Endodermal cell (in vitro differentiated cells): ENCODE data around the gene ZNF710. TPM values are rescaled to one million over a fixed set of nuclear protein-coding genes. Genes with fewer than 3 reads are reported as not detected.

Experiments used
- DNase-seq: peaks from one replicate; pipeline ENCODE4 v3.0.0-alpha.2; 2017
- H3K27ac ChIP-seq: 2 replicates; pipeline ENCODE4 v1.5.1; 2013; ENCODE audit warnings: mild to moderate bottlenecking, low read depth, low read length, moderate library complexity
- H3K27me3 ChIP-seq: 2 replicates; pipeline ENCODE4 v1.6.1; 2013; ENCODE audit warnings: mild to moderate bottlenecking, low read length, moderate library complexity; ENCODE audit not compliant: insufficient read depth, control insufficient read depth, poor library complexity, severe bottlenecking
- H3K36me3 ChIP-seq: 2 replicates; pipeline ENCODE4 v1.7.0; 2013; ENCODE audit warnings: mild to moderate bottlenecking, low read length, moderate library complexity; ENCODE audit not compliant: control insufficient read depth, insufficient read depth
- H3K4me1 ChIP-seq: one replicate; pipeline ENCODE4 v1.7.0; 2013; ENCODE audit warnings: low read length; ENCODE audit not compliant: control insufficient read depth, insufficient read depth
- H3K4me3 ChIP-seq: 2 replicates; pipeline ENCODE4 v1.5.1; 2013; ENCODE audit warnings: mild to moderate bottlenecking, low read length, moderate library complexity
- H3K9ac ChIP-seq: 2 replicates; pipeline ENCODE4 v1.6.1; 2013; ENCODE audit warnings: mild to moderate bottlenecking, low read length, moderate library complexity; ENCODE audit not compliant: poor library complexity, severe bottlenecking; ENCODE audit errors: extremely low read depth
- H3K9me3 ChIP-seq: 2 replicates; pipeline ENCODE4 v1.6.1; 2013; ENCODE audit warnings: mild to moderate bottlenecking, low read length, moderate library complexity; ENCODE audit not compliant: control insufficient read depth
- H3K27ac Mint-ChIP-seq: 2 replicates; pipeline ENCODE4 v1.8.0; 2020; ENCODE audit warnings: mixed read lengths
- H3K27me3 Mint-ChIP-seq: 2 replicates; pipeline ENCODE4 v1.8.0; 2021; ENCODE audit warnings: mild to moderate bottlenecking, mixed read lengths; ENCODE audit not compliant: insufficient read depth
- H3K36me3 Mint-ChIP-seq: 2 replicates; pipeline ENCODE4 v1.8.0; 2020; ENCODE audit warnings: low read depth, mixed read lengths
- H3K4me1 Mint-ChIP-seq: 2 replicates; pipeline ENCODE4 v1.8.0; 2020; ENCODE audit warnings: mixed read lengths
- H3K4me3 Mint-ChIP-seq: 2 replicates; pipeline ENCODE4 v1.8.0; 2020; ENCODE audit warnings: mild to moderate bottlenecking, moderate library complexity, mixed read lengths
- H3K9me3 Mint-ChIP-seq: 2 replicates; pipeline ENCODE4 v1.8.0; 2020; ENCODE audit warnings: mild to moderate bottlenecking, mixed read lengths
- CTCF ChIP-seq: fragments of 200-600 bp; sonication (generic); conservative IDR thresholded peaks from 2 replicates; pipeline ENCODE4 v1.5.0; 2021; ENCODE audit warnings: antibody characterized with exemption, mild to moderate bottlenecking
- WGBS, 2 experiments: methylation state at CpG; one replicate each; pipeline versions ENCODE4 v1.1.5 to v1.1.7; 2013; ENCODE audit warnings: missing lambda C conversion rate in 2 of 2, mixed read lengths in 1 of 2; ENCODE audit not compliant: insufficient coverage in 1 of 2, insufficient read length in 1 of 2; 5-methylcytosine and 5-hydroxymethylcytosine counted together
- total RNA-seq, 2 donors: library from RNA; stranded (reverse); fragmentation: NEBNext Ultra II Directional in 1 of 2; extraction: Animal tissue kit (Norgen Biotek cat#: 25700) in 1 of 2; gene quantifications; 2 replicates in 1 of 2; 3 replicates in 1 of 2; pipeline ENCODE4 v1.2.1, GENCODE V29; 2021

ZNF710 gene
- total RNA-seq, 2 donors from 2014 or later: 31.8 to 39.1 TPM

DNA sequence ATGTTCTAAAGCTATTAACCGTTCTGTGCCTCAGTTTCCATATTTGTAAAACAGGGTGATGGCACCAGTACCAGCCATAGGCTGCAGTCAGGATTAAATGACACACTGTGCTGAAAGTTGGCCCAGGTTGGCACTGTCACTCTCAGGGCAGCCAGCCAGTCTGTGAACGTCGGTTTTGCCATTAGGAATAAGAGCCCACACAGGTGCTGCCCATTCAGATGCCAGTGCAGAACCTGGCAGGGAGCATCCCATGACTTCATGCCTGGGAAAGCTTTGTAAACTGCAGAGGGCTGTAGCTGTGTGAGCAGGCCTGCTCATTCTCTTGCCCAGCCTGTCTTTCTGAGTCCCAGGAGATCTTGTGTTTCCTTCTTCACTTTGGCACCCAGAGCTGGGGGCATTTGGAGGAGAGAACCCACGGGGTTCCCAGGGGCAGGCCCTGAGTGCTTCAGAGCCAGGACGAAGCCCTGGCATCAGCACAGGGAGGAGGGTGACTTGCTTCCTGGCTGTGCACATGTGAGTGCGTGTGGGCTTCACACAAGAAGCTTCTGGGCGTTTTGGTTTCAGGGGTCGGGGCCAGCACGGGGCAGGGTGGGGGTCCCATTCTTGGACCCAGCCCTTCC lies 46.9 kb downstream of the ZNF710 start:
- Histone ChIP-seq H3K27ac (no peak overlapping the region), H3K9ac (no peak overlapping the region), H3K27me3 (no peaks in the 10 kb centered on the region), H3K4me1 (no peaks in the 10 kb centered on the region), H3K36me3 (peaks cover 8% of the 10 kb centered on the region), H3K9me3 (no peaks in the 10 kb centered on the region), H3K4me3 (no peak overlapping the region)
- Mint-ChIP-seq H3K9me3 (no peaks in the 10 kb centered on the region), H3K4me3 (no peak overlapping the region), H3K36me3 (peaks cover 20% of the 10 kb centered on the region), H3K27ac (no peak overlapping the region), H3K27me3 (no peaks in the 10 kb centered on the region), H3K4me1 (peaks cover 12% of the 10 kb centered on the region)
- no peak for TF ChIP-seq CTCF
- DNase-seq: peak; percentile 43
- WGBS, 2 experiments: 89 to 93% methylated on average over 8 to 9 of the region's 9 CpGs

- H3K4me1 ChIP-seq: no peaks in the 10 kb centered on the region
- Mint-ChIP-seq H3K4me3 (no peak overlapping the region), H3K4me1 (peaks cover 12% of the 10 kb centered on the region), H3K9me3 (no peaks in the 10 kb centered on the region), H3K27me3 (no peaks in the 10 kb centered on the region), H3K27ac (no peak overlapping the region), H3K36me3 (peaks cover 16% of the 10 kb centered on the region)
- no peak overlapping the region for H3K4me3 ChIP-seq
- no peak overlapping the region for H3K9ac ChIP-seq
- TF ChIP-seq CTCF: no peak
- no peaks in the 10 kb centered on the region for H3K27me3 ChIP-seq
- H3K36me3 ChIP-seq: peaks cover 8% of the 10 kb centered on the region
- H3K27ac ChIP-seq: no peak overlapping the region
- DNase-seq: no peak
- H3K9me3 ChIP-seq: no peaks in the 10 kb centered on the region
- WGBS, 2 experiments: 92 to 98% methylated on average over 5 of the region's 5 CpGs
Observed at GRCh38 chr15:90049030-90049429, 47.9 kb downstream of the ZNF710 start.

DNA sequence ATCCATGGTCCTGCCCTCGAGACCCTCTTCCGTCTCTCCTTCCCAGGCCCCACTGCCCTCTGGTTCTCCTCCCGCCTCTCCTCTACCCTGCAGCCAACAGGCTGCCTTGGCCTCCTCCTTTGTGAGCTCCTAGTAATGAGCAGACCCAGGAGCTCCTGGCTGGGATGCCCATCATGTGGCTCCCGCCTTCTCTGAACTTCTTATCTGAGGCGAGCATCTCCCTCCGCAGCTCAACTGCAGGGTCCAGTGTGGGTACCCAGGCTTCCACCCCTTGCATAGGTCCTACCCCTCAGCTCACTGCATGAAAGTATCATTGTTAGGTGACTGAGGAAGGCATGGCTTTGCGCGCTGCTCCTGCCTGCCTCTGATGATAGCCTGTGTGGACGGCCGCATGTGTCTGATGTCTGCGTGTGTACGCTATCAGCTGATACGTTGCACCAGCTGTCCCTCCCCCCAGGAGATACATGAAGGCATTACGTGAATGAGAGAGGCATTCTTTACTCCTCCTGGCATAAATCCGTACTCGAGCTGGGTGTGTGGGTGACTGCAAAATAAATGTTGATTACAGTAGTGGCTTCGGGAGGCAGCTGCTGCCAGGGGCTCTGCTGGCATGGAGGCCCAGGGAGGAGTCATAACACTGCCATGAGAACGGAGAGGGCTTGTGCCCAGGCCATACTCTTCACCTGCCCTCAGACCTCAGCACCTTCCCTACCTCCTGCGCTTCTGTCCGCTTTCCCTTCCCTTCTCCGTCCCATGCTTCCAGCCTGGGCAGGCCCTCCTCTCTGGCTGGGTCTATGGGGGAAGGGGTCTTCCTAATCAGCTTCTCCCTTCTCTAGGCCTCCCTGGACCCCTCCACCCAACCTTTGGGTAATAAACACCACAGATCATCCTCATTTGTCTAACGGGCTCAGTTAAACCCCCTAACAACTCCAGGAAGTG lies 48.8 kb downstream of the ZNF710 start:
- Histone ChIP-seq H3K27me3 (no peaks in the 10 kb centered on the region), H3K9ac (no peak overlapping the region), H3K4me1 (no peaks in the 10 kb centered on the region), H3K36me3 (peaks cover 6% of the 10 kb centered on the region), H3K4me3 (no peak overlapping the region), H3K27ac (no peak overlapping the region), H3K9me3 (no peaks in the 10 kb centered on the region)
- Mint-ChIP-seq H3K27ac (no peak overlapping the region), H3K36me3 (peaks cover 12% of the 10 kb centered on the region), H3K9me3 (no peaks in the 10 kb centered on the region), H3K4me3 (no peak overlapping the region), H3K27me3 (no peaks in the 10 kb centered on the region), H3K4me1 (peaks cover 13% of the 10 kb centered on the region)
- peak; percentile 41 for DNase-seq
- WGBS, 2 experiments: 94 to 97% methylated on average over 14 to 22 of the region's 22 CpGs
- no peak for TF ChIP-seq CTCF
